GM21381 (cell line): Measurements from ENCODE around the gene REC8.

Experiments
- ATAC-seq: cut with Tn5 transposase; IDR thresholded peaks from one replicate; pipeline ENCODE4 v1.9.1; 2021; ENCODE audit warnings: mild to moderate bottlenecking, moderate library complexity; ENCODE audit not compliant: unreplicated experiment

REC8 gene, protein sequence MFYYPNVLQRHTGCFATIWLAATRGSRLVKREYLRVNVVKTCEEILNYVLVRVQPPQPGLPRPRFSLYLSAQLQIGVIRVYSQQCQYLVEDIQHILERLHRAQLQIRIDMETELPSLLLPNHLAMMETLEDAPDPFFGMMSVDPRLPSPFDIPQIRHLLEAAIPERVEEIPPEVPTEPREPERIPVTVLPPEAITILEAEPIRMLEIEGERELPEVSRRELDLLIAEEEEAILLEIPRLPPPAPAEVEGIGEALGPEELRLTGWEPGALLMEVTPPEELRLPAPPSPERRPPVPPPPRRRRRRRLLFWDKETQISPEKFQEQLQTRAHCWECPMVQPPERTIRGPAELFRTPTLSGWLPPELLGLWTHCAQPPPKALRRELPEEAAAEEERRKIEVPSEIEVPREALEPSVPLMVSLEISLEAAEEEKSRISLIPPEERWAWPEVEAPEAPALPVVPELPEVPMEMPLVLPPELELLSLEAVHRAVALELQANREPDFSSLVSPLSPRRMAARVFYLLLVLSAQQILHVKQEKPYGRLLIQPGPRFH

GRCh38 chr14:24171422-24172260 is at the start of gene REC8:
Gene REC8, plus strand, starts transcription at chr14:24172080. Its CDS starts 473 bp downstream, at chr14:24172553.
- peak; percentile 75 for ATAC-seq

DNA sequence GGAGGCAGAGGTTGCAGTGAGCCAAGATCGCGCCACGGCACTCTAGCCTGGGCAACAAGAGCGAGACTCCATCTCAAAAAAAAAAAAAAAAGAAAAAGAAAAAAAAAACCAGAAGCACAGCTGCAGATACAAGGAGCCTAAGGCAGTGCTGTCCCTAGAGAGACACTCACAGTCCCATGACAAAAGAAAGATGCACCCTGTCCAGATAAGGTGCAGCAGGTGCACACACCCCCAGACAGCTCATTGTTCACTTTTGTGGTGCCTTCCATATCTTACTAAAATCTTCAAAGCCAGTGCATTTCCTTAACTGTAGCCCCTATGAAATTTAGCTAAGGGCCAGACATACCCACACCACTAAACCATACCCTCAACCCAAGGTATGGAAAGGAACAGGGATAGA is 49.5 kb upstream of the REC8 start:
- ATAC-seq: no peak

DNA sequence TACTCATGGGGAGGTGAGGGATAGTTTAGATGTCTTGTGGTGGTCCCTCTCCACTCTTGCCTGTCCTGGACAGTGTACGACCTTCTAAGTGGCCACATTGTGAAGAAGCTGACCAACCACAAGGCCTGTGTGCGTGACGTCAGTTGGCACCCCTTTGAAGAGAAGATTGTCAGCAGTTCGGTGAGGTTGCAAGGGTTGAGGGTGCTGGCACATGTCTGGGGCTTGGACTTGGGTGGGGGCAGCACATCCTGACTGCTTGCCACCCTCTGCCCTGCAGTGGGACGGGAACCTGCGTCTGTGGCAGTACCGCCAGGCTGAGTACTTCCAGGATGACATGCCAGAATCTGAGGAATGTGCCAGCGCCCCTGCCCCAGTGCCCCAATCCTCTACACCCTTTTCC is 49.0 kb upstream of the REC8 start:
- no peak for ATAC-seq

DNA sequence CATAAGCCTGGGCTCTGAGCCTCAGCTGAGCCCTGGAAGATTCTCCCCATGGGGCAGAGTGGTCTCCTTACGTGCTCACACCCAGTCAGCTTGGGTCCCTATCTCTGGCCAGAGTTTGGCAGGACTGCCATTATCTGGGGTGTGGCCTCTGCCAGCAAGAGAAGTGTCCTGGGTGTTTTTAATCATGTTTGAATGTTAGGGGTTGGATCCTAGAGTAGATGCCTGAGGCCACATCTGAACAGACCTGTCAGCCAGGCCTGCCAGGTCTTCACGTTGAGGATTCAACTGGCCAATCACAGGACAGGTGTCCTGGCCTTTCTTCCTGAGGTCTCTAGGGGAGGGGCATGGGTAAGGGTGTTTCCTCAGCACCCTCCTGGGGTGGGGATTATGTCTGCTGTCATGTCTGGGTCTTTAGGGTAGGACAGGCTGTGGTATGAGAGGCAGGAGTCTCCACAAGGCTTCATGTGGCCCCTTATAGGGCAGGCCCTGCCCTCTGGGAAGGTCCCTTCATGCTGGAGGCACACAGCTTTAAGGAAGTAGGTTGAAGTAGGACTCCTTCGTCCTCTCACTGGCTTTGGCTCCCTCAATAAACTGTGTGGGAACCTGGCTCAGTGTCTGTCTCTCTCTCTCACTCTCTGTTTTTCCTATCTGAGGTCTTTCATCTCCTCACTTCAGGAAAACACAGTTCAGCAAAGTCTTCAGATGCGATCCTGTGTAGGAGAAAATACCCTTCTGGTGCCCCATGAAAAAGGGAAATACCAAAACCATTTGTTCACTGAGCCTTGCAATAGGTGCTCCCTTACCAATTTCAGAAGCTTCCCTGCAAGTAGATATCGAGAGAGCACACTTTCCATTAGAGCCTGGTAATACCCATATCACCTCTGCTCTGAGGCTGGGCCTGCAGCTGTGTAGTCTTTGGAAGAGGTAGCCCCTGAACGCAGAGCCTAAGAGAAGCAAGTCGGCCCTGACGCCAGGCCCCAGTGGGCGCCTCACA is 48.2 kb upstream of the REC8 start:
- ATAC-seq: no peak

GRCh38 chr14:24126939-24127338 is 44.9 kb upstream of the REC8 start:
- ATAC-seq: no peak

DNA sequence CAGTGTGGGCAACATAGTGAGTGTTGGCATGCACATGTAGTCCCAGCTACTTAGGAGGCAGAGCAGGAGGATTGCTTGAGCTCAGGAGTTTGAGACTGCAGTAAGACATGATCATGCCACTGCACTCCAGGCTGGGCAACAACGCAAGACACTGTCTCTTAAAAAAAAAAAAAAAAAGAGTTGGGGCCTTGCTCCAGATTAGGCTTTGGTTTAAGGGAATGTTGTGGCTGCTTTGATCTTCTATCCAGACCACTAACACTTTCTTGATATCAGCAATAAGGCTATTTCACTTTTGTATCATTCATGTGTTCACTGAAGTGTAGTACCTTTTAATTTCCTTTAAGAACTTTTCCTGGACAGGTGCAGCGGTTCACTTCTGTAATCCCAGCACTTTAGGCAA is 44.2 kb upstream of the REC8 start:
- ATAC-seq: no peak

- no peak for ATAC-seq
These were observed 42.4 kb upstream of the REC8 start for GRCh38 chr14:24129410-24129998.

- ATAC-seq: no peak
These were observed 41.5 kb upstream of the REC8 start, which contains the start of gene FITM1 for GRCh38 chr14:24130380-24130716. Gene FITM1, plus strand, starts transcription at chr14:24130659. Its CDS starts 905 bp downstream, at chr14:24131564.

DNA sequence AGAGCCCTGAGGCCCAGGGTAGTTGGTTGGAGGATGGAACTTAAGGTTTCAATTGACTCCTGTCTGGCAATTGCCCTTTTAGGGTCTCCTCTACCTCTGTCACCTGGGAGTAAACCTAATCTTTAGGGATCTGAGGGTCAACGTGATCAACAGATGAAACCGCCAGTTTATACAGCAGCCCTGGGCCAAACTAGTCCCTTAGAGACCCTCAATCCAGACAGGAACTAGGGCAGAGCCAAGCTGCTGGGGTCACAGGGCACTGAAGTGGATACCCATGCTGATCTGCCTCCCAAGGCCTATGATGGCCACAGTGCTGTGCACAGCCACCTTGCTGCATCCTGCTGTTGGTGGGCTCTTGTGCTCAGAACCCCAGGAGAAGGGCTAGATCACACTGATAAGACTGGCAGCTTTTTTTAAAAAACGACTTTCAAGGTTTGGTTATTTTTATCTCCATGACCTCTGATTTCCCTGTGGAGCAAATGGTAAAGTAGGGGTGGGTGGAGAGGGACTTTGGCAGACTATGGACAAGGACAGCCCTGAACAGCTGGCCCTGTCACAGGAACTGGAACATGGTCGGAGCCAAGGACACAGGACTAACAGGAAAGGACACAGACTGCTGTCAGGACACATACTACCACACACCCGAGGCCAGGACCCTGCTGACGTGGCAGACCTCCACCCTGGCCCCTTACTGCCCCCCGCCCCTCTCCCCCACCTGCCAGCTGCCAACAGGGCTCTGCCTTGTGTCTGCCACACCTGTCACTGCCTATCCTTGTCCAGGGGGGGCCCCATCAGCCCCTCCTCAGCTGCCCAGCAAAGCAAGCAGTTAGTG is 40.9 kb upstream of the REC8 start:
- no peak for ATAC-seq

GRCh38 chr14:24131549-24131966 is 40.3 kb upstream of the REC8 start:
- no peak for ATAC-seq

DNA sequence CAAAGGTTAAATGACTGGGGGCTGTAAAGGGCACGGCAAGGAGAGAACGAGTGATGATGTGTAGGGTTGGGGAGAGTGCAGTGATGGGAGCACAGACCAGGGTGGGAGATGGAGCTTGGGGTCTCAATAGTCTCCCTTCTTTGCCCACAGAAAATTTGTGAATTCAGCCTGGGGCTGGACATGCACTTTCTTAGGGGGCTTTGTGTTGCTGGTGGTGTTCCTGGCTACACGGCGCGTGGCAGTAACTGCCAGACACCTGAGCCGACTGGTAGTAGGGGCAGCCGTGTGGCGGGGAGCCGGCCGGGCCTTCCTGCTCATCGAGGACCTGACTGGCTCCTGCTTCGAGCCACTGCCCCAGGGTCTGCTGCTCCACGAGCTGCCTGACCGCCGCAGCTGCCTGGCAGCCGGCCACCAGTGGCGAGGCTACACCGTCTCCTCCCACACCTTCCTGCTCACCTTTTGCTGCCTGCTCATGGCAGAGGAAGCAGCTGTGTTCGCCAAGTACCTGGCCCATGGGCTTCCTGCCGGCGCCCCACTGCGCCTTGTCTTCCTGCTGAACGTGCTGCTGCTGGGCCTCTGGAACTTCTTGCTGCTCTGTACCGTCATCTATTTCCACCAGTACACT is 39.7 kb upstream of the REC8 start:
- no peak for ATAC-seq

DNA sequence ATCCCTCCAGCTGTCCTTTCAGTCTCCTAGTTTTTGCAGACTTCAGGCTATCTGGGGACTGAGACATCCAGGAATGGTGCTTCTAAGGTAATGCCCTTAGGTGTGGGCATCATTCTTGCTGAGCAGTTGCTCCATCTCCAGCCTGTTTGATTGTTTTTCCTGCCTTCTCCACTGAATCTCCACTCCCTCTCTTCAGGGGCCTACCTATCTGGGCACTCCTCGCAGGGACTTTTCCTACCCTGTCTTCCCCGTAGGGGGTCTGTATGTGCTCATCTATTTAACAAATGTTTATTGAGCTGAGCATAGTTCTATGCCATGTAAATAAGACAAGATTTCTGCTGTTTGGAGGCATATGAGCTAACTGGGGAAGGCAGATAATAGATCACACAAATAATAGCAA is 38.9 kb upstream of the REC8 start:
- ATAC-seq: no peak

- ATAC-seq: no peak
These were observed 38.1 kb upstream of the REC8 start for GRCh38 chr14:24133735-24134134.

- peak; percentile 1 for ATAC-seq
These were observed 36.4 kb upstream of the REC8 start for GRCh38 chr14:24135584-24135833.

DNA sequence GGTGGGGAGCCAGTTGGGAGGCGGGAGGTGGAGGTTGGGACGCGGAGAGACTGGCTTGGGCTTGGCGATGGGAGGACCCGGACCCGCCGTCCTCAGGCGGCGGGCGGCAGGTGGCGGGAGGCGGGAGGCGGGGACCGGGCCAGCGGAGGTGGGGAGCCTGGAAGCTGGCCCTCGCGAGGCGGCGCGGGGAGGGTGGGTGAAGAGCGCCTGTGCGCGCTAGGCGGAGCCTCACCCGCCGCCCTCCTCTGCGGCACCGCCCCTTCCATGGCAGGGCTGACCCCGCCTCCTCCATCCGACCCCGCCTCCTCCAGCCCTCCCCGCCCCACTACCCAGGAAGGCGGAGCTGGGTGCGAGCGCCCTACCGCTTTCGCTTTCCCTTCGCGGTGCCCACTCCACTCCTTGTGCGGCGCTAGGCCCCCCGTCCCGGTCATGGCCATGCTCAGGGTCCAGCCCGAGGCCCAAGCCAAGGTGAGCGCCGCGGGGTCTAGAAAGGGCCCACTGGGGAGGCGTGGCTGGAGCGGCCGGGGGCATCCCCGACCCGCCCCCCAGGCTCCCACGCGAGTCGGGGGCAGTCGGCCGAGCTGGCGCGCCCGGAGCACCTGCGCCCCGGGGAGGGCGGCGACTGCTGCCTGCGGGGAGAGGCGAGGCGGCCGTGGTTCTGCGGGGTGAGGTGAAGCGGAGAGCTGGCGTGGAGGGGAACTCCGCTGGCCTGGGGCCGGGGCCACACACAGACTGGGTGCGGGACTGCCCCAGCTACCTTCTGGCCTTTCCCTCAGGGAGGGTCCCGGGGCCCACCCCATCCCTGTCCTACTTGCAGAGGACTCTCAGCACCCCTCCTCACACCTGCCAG is 35.8 kb upstream of the REC8 start, which contains the start of gene PSME1:
PSME1 (plus strand) TSS at position 361 of the 850 bp plus-strand sequence; CDS start at position 430, 69 bp downstream.
- peak; percentile 78 for ATAC-seq

GRCh38 chr14:24136684-24137528 is 35.0 kb upstream of the REC8 start:
- ATAC-seq: no peak
